Stimulated activated CD4-positive, alpha-beta T cell treated with anti-CD3 and anti-CD28 coated beads, TNF-alpha, amount 100 ng/mL, for 48 hours (primary cell): Measurements from ENCODE around the gene FBXO36.

Source experiments
- DNase-seq, 3 donors: peaks; one replicate each; pipeline ENCODE4 v3.0.0-alpha.2; 2020; ENCODE audit warnings: low read depth in 3 of 3

The FBXO36 gene

DNA sequence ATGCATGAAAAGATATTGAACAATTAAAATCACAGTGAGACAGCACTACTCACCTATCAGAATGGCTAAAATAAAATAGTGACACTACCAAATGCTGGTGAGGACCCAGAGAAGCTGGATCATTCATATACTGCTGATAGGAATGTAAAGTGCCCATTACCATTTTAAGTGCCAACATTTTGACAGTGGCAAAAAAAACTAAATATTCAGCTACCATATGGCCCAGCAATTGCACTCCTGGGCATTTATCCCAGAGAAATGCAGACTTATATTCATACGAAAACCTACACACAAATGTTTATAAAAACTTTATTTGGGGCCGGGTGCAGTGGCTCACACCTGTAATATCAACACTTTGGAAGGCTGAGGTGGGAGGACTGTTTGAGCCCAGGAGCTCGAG is 47.6 kb downstream of the FBXO36 start:
- DNase-seq, result no peak

DNA sequence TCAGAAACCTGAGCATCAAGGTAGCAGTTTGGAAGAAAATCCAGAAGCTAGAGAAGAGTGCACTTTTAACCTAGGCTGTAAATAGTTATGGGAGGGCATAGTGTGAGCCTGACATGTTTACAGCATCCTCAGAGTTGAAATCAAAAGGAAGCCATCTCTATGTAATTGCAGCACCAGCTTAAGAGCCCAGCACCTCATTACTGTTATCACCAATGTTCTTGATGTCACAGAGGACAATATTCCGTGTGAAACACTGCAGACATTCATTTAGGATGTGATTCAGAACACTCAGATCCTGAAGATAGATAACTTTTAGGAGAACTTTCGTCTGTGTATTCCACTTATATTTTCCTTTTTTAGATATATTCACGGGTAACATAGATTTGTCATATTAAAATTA is 48.1 kb downstream of the FBXO36 start:
- no peak for DNase-seq

DNA sequence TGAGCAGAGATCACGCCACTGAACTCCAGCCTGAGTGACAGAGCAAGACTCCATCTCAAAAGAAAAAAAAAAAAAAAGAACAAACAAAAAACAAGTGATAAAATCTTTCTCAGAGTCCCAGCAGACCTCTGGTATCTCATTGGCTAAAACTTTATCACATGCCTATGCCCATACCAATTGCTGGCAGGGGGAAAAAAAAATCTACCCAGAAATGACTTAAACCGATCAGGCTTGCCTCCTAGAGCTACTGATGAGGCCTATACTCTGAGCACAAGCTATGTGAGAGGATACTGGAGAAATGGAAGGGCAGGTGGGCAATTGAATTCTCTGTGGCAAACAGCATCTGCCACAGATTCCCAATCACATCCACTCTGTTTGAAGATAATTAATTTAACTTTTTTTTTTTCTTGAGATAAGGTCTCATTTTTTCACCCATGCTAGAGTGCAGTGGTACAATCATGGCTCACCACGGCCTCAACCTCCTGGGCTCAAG is 49.0 kb downstream of the FBXO36 start:
- no peak for DNase-seq

DNA sequence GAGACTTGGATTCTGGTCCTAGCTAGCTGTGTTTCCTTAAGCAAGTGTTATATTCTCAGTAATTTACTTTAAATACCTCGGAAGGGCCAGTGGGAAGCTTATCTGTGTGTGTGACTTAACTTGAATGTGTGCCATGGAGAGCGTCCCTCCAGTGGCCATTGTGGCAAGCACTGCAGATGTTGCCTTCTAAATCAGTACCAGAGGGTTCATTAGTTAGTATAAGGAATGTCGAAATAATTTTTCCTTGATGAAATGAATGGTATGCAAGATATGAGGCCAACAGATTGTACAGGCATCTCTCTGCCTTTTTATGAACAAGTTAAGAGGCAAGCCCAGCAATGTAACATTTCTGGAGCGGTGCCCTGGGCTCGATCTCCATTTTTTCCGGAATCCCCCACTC is 52.0 kb downstream of the FBXO36 start:
- DNase-seq, result no peak

DNA sequence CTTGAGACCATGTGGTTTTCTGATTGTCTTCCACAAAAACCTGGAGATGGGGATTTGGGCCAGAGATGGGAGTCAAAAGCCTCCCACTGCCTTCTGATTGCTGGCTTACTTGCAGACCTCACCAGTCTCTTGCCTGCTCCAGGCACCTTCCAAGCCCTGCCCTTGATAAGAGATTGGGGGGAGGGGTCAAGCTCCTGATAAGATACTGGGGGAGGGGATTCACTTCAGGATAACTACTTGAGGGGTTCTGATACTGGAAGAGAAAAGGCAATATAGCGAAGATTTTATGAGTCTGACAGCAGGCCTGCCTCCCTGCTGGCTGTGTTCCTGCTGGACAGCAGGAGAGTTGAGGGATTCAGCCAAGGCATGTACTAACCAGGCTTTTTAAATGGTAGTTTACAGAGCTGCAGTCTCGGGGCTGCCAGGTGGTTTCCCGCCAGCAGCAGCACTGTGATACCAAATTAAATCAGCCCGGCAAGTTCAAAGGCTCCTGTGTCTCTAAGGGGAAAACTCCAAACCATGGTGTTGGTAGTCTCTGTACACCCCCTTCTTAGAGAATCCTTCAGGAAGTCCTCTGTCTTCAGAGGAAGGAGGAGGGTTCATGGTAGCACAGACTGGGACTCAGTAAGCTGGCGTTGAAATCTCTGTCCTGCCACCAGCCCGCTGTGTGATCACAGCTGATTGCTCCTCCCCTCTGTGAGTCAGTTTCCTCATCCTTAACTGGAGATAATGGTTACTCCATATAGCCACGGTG is 58.3 kb downstream of the FBXO36 start:
- no peak for DNase-seq

DNA sequence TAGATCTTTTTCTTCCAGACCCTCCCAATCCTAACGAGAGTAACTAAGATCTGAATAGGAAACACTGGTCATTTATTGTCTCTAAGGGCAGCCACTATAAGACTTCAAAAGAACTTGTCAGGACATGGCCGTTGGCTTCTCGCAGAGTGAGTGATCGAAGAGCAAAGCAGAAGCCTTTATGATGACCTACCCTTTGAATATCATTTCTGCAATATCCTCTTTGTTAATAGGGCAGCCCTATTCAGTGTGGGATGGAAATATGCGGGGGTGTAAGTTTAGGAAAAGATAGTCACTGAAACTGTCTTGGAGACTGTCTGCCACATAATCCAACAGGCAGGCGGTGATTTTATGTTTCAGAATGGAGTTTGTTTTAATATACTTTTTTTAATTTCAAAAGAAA is 70.9 kb downstream of the FBXO36 start:
- DNase-seq, result no peak

DNA sequence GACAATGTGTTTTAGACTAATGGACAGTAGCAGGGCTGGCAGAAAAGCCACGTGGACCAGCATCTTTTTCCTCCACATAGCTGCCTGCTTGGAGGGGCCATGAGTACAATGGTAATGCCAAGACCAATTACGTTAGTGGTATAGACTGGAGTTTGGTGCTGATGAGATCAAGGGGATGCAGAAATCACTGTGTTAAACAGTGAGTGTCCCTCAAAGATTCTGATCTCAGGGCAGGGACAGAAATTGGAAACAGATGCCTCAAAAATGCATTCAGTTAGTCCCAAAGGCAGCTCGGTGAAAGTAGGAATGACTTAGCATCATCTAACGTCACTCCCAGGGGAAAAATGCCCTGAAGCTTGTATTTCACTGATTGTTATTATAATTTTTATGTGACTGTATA is 74.0 kb downstream of the FBXO36 start:
- no peak for DNase-seq

DNA sequence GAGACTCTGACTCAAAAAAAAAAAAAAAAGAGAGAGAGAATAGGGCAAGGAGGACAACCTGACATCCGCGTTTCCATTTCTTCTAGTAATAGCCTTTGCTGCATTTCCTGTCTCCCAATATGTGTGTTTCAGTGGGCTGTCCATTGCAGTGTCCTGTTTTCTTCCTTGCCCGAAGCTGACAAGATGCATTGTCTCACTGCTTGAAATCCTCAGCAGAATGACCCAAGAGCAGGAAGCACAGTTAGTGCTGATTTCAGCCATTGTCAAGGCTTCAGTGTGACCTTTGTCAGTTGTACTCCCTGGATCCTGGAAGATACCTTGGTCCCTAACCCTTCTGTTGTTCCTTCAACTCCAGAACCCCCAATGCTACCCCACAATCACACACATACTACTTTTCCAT is 75.3 kb downstream of the FBXO36 start:
- DNase-seq, result no peak

DNA sequence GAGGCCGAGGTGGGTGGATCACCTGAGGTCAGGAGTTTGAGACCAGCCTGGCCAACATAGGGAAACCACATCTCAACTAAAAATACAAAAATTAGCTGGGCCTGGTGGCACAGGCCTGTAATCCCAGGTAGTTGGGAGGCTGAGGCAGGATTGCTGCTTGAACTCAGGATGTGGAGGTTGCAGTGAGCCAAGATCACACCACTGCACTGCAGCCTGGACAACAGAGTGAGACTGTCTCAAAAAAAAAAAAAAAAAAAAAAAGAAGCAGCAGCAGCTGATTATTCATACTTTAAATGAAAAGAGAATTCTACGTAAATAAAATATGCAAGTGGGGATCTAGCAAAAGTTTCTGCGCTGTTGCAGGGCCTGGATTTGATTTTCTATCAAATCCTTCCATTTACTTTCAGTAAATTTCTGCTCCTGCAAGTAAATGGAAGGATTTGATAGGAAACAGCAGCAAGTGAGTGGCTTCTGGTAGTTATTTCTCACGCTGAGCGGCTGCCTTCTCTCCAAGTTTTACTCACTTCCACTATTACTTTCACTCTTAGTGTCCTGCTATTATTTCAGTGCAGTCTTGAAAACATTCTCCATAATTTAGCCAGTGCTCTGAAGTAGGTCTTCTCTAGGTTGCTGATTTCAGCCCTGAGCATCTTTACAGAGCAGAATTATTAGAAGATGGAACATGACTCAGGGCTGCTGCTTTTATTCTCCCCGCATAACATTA is 78.0 kb downstream of the FBXO36 start:
- DNase-seq, result no peak

DNA sequence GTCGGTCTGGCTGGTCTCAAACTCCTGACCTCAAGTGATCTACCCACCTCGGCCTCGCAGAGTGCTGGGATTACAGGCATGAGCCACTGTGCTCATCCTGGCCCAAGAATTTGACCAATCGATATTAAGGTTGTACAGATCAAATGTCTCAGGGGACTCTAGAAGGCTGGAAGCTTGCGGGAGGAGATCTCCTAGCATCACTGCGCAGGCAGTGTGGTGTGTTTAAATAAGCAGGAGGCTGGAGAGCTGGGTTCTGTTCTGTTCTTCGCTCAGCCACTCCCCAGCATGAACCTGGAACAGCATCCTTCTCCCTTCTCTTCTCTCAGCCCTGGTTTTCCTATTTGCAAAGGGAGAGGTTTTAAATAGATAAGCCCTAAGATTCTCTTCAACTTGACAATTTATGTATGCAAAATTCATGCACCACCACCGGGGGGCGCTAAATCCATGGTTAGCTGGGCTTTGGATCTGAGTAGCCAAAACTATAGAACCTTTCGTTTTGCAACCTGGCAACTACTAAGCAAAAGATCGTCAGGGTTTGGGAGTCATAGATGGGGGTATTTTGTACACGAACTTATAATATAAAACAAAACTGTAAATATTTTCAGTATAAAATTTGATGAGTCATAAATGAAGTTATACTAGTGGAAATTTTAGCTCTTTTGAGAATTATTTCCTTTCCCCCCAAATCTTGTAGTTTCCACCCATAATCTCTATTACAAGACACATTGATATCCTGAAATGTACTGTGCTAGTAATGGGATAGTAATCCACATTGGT is 85.8 kb downstream of the FBXO36 start:
- peak; percentile 59 to 82 (median 81) for DNase-seq

DNA sequence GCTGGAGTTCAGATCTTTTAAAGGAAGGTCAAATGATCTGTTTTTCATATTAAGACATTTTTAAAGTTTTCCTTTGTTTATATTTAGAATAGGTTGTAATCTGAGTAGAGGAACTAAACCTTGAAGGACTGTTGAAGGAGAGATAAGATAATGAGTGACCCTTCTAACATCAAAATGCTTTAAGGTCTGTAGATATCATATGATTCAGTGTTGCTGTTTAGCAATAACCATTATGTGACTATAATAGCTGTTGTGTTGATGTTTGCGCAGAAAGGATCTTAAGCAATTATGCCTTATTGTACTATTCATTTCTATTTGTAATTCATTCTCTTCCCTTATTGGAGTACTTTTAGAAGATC is 86.4 kb downstream of the FBXO36 start:
- no peak for DNase-seq

DNA sequence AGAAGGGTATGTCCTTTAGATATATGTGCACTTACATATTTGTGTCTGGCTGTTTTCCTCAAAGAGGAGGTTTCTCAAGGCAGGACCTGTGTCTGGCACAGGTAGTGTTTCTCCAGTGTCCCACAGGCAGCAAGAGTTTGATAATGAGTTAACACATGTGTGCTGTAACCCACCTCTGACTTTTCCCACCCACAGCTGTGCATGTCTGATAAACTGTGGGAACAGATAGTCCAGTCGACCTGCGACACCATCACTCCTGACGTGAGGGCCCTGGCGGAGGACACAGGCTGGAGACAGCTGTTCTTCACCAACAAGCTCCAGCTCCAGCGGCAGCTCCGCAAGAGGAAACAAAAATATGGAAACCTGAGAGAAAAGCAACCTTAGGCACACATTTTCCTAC is 88.2 kb downstream of the FBXO36 start:
- DNase-seq, result no peak

DNA sequence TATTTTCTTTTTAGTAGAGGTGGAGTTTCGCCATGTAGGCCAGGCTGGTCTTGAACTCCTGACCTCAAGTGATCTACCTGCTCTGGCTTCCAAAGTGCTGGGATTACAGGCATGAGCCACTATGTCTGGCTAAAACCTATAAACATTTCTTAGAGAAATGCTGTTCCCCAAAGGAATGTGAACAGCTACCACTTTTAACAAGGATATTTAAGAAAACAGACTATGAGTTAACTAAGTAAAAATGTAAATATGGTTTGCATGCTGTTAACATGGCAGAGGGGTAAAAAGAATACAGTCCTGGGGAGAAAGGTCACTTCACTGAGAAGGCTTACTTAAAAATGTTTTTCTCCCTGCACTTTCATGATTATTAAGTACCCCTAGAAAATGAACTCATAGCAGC is 89.3 kb downstream of the FBXO36 start:
- DNase-seq, result no peak

DNA sequence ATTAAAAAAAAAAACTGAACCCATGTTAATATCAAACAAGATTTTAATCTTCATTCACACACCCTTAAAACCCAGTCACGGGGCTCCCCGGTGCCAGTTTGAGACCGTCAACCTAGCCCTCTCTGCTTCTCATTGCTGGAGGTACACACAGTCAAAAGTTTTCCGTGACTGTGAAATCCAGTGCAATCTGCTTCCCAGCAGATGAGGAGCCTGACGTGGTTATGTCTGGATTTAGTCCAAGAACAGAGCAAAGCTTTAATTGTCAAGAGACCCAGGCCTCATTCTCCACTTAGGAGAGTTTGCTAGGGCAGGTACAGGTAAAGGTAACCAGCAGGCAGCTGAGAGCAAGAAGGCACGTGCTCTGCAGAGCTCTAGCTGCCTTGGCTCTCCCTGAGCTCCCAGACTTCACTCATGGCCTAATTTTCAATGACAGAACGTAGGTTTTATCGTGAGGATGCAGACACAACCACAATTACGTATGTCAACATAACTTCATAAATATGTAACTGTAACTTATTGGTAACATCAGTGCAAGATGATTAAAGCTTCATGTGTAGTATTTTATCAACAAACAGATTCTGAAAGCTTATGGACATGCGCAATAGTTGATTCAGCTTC is 90.1 kb downstream of the FBXO36 start:
- no peak for DNase-seq

DNA sequence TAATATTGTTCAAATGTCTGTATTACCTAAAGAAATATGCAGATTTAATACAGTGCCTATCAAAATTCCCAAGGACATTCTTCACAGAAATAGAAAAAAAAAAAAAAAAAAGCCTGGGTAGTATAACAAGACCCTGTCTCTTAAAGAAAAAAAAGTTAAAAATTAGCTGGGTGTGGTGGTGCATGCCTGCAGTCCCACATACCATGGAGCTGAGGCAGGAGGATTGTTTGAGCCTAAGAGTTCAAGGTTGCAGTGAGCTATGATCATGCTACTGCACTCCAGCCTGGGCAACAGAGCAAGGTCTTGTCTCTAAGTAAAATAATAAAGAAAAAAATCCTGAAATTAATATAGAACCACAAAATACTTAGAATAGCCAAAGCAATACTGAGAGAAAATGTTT is 94.5 kb downstream of the FBXO36 start:
- DNase-seq, result no peak

DNA sequence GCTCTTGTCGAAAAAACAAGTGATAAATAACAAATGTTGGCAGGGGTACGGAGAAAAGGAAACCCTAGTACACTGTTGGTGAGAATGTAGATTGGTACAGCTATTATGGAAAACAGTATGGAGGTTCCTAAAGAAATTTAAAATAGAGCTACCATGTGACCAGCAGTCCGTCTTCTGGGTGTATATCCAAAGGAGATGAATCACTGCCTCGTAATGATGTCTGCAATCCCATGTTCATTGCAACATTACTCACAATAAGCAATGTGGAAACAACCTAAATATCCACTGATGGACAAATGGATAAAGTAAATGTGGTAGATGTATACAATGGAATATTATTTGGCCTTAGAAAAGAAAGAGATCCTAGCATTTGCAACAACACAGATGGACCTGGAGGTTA is 95.8 kb downstream of the FBXO36 start:
- no peak for DNase-seq

DNA sequence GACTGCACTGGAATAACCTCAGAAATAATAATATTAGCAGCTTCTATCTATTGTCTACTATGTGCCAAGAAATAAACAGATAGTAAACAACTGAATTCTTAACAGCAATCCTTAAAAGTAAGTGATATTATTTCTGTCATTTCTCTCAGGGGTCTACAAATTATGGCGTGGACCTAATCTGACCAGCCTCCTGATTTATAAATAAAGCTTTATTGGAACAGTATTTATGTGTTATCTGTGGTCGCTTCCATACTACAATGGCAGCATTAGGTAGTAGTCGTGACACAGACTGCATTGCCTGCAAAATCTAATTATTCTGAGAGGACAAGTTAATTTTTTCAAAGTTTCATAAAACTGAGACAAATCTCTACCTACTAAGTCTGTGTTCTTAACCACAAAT is 97.4 kb downstream of the FBXO36 start:
- no peak for DNase-seq

DNA sequence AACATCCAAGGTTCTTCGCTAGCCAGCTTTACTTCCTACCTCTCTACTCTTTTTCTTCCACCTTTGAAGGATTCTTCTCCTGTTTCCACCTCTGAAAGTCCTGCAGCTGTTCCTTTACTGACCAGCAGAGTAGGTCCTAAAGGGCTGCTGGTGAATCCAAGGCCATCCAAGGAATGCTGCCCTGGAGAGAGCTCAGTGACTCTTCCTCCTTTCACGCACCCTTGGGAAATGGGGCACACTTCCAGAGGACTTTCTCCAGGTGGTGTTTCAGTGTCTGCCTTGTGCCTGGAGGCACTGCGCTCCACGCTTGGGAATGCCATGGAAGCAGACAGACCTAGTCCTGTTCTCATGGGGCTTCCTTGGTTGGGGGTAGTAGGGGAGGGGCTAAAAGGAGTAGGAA is 101.0 kb downstream of the FBXO36 start:
- DNase-seq, result no peak

DNA sequence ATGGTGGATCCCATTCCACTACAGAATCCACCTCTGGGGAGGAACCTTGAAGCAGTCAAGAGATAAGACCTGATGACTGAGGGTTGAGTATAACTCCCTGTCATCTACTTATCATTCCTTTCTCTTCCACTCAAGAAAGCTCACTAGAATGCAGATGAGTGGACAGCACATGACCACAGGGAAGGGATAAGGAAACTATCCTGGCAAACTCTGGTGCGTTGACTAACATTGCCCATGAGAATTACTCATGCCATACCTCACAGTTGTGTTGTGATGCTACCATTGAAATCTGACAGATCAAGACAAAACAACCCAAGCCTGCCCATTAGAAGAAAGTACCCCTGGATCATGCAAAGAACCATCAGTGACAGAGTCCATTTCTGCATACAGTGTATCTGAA is 119.9 kb downstream of the FBXO36 start:
- DNase-seq, result no peak

DNA sequence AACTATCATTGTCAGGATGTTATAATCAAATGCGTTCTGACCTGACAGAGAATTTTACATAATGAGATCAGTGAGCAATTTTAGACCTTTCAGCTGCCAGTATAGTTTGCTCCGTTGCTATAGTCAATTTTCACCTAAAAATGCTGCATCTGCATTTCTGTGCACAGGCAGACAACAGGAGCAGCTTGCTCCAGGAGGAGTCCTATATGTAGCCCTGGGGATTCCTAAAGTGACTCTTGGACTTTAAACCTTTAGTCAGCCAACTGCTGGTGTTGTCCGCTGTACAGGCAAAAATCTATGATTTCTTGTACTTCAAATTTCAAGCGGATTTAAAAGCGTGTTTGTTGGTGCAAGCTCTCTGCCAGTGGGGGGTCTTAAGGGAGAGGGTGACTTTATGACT is 120.7 kb downstream of the FBXO36 start:
- DNase-seq, result no peak

DNA sequence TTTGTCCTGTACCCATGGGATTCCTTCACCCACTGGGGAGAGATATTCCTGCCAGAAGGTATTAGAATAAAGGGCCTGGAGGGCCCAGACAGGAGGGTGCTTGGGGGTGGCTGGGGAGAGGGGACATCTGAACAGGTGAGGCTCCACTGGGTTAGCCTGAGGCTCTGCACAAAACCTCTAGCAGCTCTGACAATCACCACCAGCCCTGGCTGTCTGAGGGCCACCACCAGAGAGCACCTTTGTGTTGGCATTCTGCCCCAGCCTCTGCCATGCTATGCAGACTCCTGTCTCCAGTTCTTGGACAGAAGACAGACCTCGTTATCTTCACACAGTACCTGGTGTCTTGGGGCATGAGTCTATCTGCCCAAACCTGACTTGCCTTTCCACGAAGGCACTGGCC is 121.2 kb downstream of the FBXO36 start:
- DNase-seq, result no peak

DNA sequence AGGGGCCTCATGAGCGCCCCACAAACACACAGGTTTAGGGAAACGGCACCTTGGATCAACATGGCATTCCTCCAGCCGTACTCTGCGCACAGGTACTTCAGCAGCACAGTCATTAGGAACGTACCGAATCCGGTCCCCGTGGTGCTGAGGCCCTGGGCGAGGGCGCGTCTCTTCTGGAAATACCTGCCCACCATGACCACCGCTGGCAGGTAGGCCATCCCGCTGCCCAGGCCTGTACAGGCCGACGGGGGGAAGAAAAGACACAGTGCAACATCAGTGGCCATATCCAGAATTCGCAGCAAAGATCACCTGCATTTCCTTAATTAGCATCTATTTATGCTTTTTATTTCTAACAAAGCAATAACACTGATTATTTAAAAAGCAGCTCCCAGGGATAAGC is 124.2 kb downstream of the FBXO36 start:
- no peak for DNase-seq
